ENCODE measurements around the gene TTC21B.
"Not testable (repeated sequence)": the region's sequence is repeated elsewhere in the genome, so short reads cannot be mapped to it uniquely, and the experiment has no call there.

Gene TTC21B

GRCh38 chr2:165953655-165954606 is at the start of gene TTC21B:
TTC21B (minus strand) TSS chr2:165953776; CDS start chr2:165953705, 71 bp downstream.
- in situ Hi-C loops (cut with MboI; ENCODE audit: low sequenced_read_pairs) = no loop called here

GRCh38 chr2:166000401-166000800 is 46.8 kb upstream of the TTC21B start:
- in situ Hi-C loops (cut with MboI; ENCODE audit: low sequenced_read_pairs) = no loop called here

- in situ Hi-C loops (cut with MboI; ENCODE audit: low sequenced_read_pairs) = no loop called here
Measured at GRCh38 chr2:165990846-165991245, 37.3 kb upstream of the TTC21B start.

GRCh38 chr2:165989851-165990250 is 36.3 kb upstream of the TTC21B start:
- in situ Hi-C loops (cut with MboI; ENCODE audit: low sequenced_read_pairs) = no loop called here

GRCh38 chr2:165985120-165985519 is 31.5 kb upstream of the TTC21B start:
- in situ Hi-C loops (cut with MboI; ENCODE audit: low sequenced_read_pairs) = no loop called here

GRCh38 chr2:165972161-165972560 is 18.6 kb upstream of the TTC21B start:
- in situ Hi-C loops (cut with MboI; ENCODE audit: low sequenced_read_pairs) = not testable (repeated sequence)

GRCh38 chr2:165970663-165971062 is 17.1 kb upstream of the TTC21B start:
- in situ Hi-C loops (cut with MboI; ENCODE audit: low sequenced_read_pairs) = no loop called here

GRCh38 chr2:165969227-165969626 is 15.7 kb upstream of the TTC21B start:
- in situ Hi-C loops (cut with MboI; ENCODE audit: low sequenced_read_pairs) = no loop called here

GRCh38 chr2:165967746-165968145 is 14.2 kb upstream of the TTC21B start:
- in situ Hi-C loops (cut with MboI; ENCODE audit: low sequenced_read_pairs) = no loop called here

GRCh38 chr2:165961818-165962217 is 8.2 kb upstream of the TTC21B start:
- in situ Hi-C loops (cut with MboI; ENCODE audit: low sequenced_read_pairs) = no loop called here

- in situ Hi-C loops (cut with MboI; ENCODE audit: low sequenced_read_pairs) = no loop called here
Measured at GRCh38 chr2:165959371-165959770, 5.8 kb upstream of the TTC21B start.

GRCh38 chr2:165958313-165958960 is 4.9 kb upstream of the TTC21B start:
- in situ Hi-C loops (cut with MboI; ENCODE audit: low sequenced_read_pairs) = no loop called here

- in situ Hi-C loops (cut with MboI; ENCODE audit: low sequenced_read_pairs) = no loop called here
Measured at GRCh38 chr2:165957030-165957675, 3.6 kb upstream of the TTC21B start.

GRCh38 chr2:165953306-165953654 is 296 bp downstream of the TTC21B start:
- in situ Hi-C loops (cut with MboI; ENCODE audit: low sequenced_read_pairs) = no loop called here

- in situ Hi-C loops (cut with MboI; ENCODE audit: low sequenced_read_pairs) = no loop called here
Measured at GRCh38 chr2:165952741-165953211, 800 bp downstream of the TTC21B start.

GRCh38 chr2:165952085-165952484 is 1.5 kb downstream of the TTC21B start:
- in situ Hi-C loops (cut with MboI; ENCODE audit: low sequenced_read_pairs) = no loop called here

- in situ Hi-C loops (cut with MboI; ENCODE audit: low sequenced_read_pairs) = no loop called here
Measured at GRCh38 chr2:165950438-165950837, 3.1 kb downstream of the TTC21B start.

GRCh38 chr2:165941827-165942226 is 11.7 kb downstream of the TTC21B start:
- in situ Hi-C loops (cut with MboI; ENCODE audit: low sequenced_read_pairs) = no loop called here

GRCh38 chr2:165938237-165938636 is 15.3 kb downstream of the TTC21B start:
- in situ Hi-C loops (cut with MboI; ENCODE audit: low sequenced_read_pairs) = no loop called here

- in situ Hi-C loops (cut with MboI; ENCODE audit: low sequenced_read_pairs) = no loop called here
Measured at GRCh38 chr2:165933211-165933910, 20.2 kb downstream of the TTC21B start.

GRCh38 chr2:165927774-165928173 is 25.8 kb downstream of the TTC21B start:
- in situ Hi-C loops (cut with MboI; ENCODE audit: low sequenced_read_pairs) = no loop called here
